ENCODE data around the gene ARHGAP9.
A peak's percentile ranks its signal among the peaks of the same experiment; 100 is the strongest.
"Not testable (repeated sequence)": the region's sequence is repeated elsewhere in the genome, so short reads cannot be mapped to it uniquely, and the experiment has no call there.

The ARHGAP9 gene

DNA sequence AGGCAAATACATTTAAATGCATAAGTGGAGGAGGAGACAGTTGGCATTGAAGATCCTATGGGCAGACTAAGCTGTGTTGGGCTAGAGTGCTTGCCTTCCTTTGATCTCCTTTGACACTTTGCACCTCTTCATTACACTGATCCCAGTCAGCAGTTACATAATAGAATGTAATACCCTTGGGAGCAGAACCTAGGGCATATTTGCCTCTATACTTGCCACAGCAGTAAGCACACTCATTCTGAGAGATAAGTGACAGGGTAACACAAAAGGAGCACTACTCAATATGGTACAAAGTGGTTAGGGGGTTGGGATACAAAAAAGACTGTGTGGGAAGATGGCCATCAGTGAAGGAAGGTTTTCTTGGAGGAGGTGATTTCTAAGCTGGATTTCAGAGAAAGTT is 17.2 kb upstream of the ARHGAP9 start:
- Histone ChIP-seq H3K27me3 (ENCODE audit: insufficient read depth, poor library complexity, severe bottlenecking) (no peaks in the 10 kb centered on the region), H3K27ac (replicated peaks) (no peak overlapping the region), H3K4me3 (replicated peaks; ENCODE audit: insufficient read depth, low read length) (no peak overlapping the region)
- DNase-seq (ENCODE audit: low read depth in 1 of 2, low spot score in 1 of 2): no peak
- TF ChIP-seq, protein P1, sequence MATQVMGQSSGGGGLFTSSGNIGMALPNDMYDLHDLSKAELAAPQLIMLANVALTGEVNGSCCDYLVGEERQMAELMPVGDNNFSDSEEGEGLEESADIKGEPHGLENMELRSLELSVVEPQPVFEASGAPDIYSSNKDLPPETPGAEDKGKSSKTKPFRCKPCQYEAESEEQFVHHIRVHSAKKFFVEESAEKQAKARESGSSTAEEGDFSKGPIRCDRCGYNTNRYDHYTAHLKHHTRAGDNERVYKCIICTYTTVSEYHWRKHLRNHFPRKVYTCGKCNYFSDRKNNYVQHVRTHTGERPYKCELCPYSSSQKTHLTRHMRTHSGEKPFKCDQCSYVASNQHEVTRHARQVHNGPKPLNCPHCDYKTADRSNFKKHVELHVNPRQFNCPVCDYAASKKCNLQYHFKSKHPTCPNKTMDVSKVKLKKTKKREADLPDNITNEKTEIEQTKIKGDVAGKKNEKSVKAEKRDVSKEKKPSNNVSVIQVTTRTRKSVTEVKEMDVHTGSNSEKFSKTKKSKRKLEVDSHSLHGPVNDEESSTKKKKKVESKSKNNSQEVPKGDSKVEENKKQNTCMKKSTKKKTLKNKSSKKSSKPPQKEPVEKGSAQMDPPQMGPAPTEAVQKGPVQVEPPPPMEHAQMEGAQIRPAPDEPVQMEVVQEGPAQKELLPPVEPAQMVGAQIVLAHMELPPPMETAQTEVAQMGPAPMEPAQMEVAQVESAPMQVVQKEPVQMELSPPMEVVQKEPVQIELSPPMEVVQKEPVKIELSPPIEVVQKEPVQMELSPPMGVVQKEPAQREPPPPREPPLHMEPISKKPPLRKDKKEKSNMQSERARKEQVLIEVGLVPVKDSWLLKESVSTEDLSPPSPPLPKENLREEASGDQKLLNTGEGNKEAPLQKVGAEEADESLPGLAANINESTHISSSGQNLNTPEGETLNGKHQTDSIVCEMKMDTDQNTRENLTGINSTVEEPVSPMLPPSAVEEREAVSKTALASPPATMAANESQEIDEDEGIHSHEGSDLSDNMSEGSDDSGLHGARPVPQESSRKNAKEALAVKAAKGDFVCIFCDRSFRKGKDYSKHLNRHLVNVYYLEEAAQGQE (IDR thresholded peaks at IDR 0.05; ENCODE audit: insufficient replicate concordance, low read depth): no peak
- TF ChIP-seq, protein P2, sequence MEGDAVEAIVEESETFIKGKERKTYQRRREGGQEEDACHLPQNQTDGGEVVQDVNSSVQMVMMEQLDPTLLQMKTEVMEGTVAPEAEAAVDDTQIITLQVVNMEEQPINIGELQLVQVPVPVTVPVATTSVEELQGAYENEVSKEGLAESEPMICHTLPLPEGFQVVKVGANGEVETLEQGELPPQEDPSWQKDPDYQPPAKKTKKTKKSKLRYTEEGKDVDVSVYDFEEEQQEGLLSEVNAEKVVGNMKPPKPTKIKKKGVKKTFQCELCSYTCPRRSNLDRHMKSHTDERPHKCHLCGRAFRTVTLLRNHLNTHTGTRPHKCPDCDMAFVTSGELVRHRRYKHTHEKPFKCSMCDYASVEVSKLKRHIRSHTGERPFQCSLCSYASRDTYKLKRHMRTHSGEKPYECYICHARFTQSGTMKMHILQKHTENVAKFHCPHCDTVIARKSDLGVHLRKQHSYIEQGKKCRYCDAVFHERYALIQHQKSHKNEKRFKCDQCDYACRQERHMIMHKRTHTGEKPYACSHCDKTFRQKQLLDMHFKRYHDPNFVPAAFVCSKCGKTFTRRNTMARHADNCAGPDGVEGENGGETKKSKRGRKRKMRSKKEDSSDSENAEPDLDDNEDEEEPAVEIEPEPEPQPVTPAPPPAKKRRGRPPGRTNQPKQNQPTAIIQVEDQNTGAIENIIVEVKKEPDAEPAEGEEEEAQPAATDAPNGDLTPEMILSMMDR (IDR thresholded peaks at IDR 0.05; ENCODE audit: insufficient read depth, low read length): no peak
- TF ChIP-seq SPI1 (IDR thresholded peaks at IDR 0.05; ENCODE audit: borderline replicate concordance, low read depth) (no peak), POLR2AphosphoS5 (IDR thresholded peaks at IDR 0.05; ENCODE audit: low read depth) (no peak; the same call in 1 of the 2 replicates), GABPA (IDR thresholded peaks at IDR 0.05; ENCODE audit: low read depth) (no peak)

DNA sequence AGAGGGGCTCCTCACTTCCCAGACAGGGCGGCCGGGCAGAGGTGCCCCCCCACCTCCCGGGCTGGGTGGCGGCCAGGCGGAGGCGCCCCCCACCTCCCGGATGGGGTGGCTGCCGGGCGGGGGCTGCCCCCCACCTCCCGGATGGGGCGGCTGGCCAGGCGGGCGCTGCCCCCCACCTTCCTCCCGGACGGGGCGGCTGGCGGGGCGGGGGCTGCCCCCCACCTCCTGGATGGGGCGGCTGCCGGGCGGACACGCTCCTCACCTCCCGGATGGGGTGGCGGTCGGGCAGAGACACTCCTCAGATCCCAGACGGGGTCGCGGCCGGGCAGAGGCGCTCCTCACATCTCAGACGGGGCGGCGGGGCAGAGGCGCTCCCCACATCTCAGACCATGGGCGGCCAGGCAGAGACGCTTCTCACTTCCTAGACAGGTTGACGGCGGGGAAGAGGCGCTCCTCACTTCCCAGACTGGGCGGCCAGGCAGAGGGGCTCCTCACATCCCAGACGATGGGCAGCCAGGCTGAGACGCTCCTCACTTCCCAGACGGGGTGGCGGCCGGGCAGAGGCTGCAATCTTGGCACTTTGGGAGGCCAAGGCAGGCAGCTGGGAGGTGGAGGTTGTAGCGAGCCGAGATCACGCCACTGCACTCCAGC is 15.5 kb upstream of the ARHGAP9 start:
- not testable (repeated sequence) for H3K27ac ChIP-seq (replicated peaks); H3K4me3 ChIP-seq (replicated peaks; ENCODE audit: insufficient read depth, low read length); DNase-seq (ENCODE audit: low read depth in 1 of 2, low spot score in 1 of 2); H3K27me3 ChIP-seq (ENCODE audit: insufficient read depth, poor library complexity, severe bottlenecking)

DNA sequence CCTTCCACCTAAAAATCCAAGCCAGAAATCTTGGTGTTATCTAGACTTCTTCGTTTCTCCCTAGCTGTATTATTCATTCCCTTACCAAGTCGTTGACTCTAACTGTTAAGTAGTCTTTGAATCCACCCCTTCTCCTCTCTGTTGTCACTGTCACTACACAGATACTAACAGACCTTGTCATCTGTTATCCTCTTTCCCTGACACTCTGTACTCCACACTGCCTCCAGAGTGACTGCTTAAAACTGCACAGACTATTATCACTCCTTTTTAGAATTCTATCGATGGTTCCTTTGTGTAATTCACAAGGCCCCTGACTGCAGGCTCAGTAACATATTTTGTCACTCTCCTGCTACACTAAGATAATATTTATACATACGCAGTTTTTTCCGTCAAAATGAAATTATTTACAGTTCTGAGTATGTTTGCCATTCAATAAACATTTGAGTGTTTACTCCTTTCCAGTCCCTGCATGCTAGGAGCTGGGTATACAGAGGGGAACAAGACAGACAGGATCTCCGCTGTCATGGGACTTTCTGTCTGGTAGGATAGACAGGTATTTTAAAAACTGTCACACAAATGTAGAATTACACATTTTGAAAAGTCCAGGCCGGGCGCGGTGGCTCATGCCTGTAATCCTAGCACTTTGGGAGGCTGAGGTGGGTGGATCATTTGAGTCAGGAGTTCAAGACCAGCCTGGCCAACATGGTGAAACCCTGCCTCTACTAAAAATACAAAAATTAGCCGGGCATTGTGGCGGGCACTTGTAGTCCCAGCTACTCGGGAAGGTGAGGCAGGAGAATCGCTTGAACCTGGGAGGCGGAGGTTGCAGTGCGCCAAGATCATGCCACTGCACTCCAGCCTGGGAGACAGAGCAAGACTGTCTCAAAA is 12.0 kb upstream of the ARHGAP9 start:
- no peak overlapping the region for H3K4me3 ChIP-seq (replicated peaks; ENCODE audit: insufficient read depth, low read length)
- DNase-seq (ENCODE audit: low read depth in 1 of 2, low spot score in 1 of 2): no peak
- no peak overlapping the region for H3K27ac ChIP-seq (replicated peaks)
- TF ChIP-seq SPI1 (IDR thresholded peaks at IDR 0.05; ENCODE audit: borderline replicate concordance, low read depth): no peak
- no peak for TF ChIP-seq GABPA (IDR thresholded peaks at IDR 0.05; ENCODE audit: low read depth)
- TF ChIP-seq, protein P2 (IDR thresholded peaks at IDR 0.05; ENCODE audit: insufficient read depth, low read length): peak; percentile 25
- H3K27me3 ChIP-seq (ENCODE audit: insufficient read depth, poor library complexity, severe bottlenecking): no peaks in the 10 kb centered on the region

DNA sequence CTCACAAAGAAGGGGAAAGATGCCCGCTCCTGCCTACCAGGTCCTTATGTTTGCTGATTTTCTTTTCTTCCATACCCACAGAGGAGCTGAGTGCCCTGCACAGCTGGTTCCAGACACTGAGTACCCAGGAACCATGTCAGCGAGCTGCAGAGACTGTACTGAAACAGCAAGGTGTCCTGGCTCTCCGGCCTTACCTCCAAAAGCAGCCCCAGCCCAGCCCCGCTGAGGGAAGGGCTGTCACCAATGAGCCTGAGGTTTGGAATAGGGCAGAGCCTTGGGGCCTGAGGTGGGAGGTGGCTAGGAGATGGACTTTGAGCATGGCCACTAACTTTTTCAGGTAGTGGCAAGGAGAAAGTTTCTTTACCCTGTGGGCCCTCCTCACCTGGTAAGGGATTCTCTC is 10.5 kb upstream of the ARHGAP9 start:
- no peak for DNase-seq (ENCODE audit: low read depth in 1 of 2, low spot score in 1 of 2)
- Histone ChIP-seq H3K4me3 (replicated peaks; ENCODE audit: insufficient read depth, low read length) (no peak overlapping the region), H3K27ac (replicated peaks) (no peak overlapping the region), H3K27me3 (ENCODE audit: insufficient read depth, poor library complexity, severe bottlenecking) (no peaks in the 10 kb centered on the region)
- TF ChIP-seq, protein P2 (IDR thresholded peaks at IDR 0.05; ENCODE audit: insufficient read depth, low read length): no peak
- TF ChIP-seq, protein P1 (IDR thresholded peaks at IDR 0.05; ENCODE audit: insufficient replicate concordance, low read depth): no peak
- TF ChIP-seq SPI1 (IDR thresholded peaks at IDR 0.05; ENCODE audit: borderline replicate concordance, low read depth) (no peak), GABPA (IDR thresholded peaks at IDR 0.05; ENCODE audit: low read depth) (no peak), POLR2AphosphoS5 (IDR thresholded peaks at IDR 0.05; ENCODE audit: low read depth) (no peak)
